RWPE1 (cell line): ENCODE measurements around the gene DSCAML1.
A peak's percentile ranks its signal among the peaks of the same experiment; 100 is the strongest.

ENCODE experiments used
- CTCF ChIA-PET: fragments of 350-600 bp; sonication (Branson Sonifier 250); formaldehyde crosslinking; extraction: SDS; loops from one replicate; lab custom pipeline; 2021; lab: Yijun Ruan, JAX
- POLR2A ChIA-PET: fragments of 400-600 bp; formaldehyde crosslinking; extraction: SDS; loops from one replicate; lab custom pipeline; 2020; ENCODE audit warnings: antibody characterized with exemption; ENCODE audit not compliant: low non-redundant PET; lab: Yijun Ruan, JAX
- DNase-seq: peaks from one replicate; pipeline ENCODE4 v3.0.0; 2012; ENCODE audit warnings: low spot score
- H3K27ac ChIP-seq: fragments of 450-650 bp; 2 replicates; pipeline ENCODE4 v1.5.1; 2017
- CTCF ChIP-seq: fragments of 450-650 bp; conservative IDR thresholded peaks from 2 replicates; pipeline ENCODE4 v1.5.1; 2017; ENCODE audit warnings: low read depth, mild to moderate bottlenecking

The DSCAML1 gene

DNA sequence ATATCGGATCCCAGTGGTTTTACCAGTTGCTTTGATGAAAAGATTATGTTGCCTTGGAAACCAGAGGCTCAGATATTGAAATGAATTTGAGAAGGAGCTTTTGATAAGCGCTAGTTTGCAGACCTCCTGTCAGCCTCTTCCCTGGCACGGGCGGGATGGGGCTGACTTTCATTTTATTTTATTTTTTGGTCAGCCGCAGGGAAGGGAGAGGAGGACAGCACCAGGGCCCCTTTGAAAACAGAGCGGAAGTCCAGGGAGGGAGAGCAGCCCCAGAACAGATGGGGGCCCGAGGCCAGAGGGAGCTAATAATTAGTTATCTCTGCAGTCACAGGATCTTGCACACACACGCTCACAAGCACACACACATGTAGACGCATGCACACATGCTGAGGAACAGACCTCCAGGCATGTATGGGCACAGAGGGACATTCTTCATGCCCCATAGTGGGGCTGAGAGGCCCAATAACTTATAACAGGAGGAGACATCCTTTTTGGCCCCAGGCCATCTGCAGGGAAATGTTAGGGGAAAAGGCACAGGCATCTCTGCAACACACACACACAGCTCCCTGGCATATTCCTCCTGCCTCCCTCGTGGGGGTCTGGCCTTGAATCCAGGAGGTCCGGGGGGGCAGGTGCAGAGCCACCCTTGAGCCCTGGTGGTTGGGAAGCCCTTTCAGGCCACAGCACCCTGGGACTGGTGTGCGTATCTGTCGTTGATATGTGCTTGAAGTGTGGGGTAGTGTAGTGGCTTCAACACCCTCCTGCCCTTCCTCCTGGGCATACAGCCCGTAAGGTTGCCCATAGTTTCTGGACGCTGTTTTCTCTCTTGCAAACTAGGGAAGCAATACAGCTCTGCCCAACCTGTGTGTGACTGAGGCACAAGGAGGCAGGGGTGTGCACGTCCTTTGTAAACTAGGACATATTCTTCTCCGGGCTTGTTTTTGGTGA is 352.0 kb downstream of the DSCAML1 start:
- no peak for TF ChIP-seq CTCF
- ChIA-PET CTCF (interaction anchor here (1.5 kb wide), 1 partner anchor 19 kb away, joined by 9 read pairs; no protein-coding TSS in a partner anchor), POLR2A (no interaction called here)
- no peak for DNase-seq
- no peak overlapping the region for H3K27ac ChIP-seq

DNA sequence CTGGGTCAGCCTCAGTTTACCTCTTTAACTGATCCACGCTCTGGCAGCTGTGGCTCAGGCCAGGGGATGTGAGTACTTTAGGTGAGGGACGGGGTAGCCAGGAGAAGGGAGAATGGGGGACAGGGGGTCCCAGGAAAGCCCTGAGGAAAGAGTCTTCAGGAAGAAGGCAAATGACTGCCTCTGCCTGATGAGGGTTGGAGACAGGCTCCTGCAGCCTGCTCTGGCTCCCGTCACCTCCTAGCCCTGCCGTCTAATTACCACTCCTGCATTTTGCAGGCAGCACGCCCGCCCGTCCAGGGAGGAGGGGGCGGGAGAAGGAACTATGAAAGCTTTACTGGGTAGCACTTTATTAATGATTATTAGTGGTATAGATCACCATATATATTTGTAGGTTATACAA is 352.8 kb downstream of the DSCAML1 start:
- H3K27ac ChIP-seq, result no peak overlapping the region
- no peak for DNase-seq
- ChIA-PET CTCF (interaction anchor here (1.5 kb wide), 1 partner anchor 18 kb away, joined by 9 read pairs; no protein-coding TSS in a partner anchor), POLR2A (no interaction called here)
- no peak for TF ChIP-seq CTCF

DNA sequence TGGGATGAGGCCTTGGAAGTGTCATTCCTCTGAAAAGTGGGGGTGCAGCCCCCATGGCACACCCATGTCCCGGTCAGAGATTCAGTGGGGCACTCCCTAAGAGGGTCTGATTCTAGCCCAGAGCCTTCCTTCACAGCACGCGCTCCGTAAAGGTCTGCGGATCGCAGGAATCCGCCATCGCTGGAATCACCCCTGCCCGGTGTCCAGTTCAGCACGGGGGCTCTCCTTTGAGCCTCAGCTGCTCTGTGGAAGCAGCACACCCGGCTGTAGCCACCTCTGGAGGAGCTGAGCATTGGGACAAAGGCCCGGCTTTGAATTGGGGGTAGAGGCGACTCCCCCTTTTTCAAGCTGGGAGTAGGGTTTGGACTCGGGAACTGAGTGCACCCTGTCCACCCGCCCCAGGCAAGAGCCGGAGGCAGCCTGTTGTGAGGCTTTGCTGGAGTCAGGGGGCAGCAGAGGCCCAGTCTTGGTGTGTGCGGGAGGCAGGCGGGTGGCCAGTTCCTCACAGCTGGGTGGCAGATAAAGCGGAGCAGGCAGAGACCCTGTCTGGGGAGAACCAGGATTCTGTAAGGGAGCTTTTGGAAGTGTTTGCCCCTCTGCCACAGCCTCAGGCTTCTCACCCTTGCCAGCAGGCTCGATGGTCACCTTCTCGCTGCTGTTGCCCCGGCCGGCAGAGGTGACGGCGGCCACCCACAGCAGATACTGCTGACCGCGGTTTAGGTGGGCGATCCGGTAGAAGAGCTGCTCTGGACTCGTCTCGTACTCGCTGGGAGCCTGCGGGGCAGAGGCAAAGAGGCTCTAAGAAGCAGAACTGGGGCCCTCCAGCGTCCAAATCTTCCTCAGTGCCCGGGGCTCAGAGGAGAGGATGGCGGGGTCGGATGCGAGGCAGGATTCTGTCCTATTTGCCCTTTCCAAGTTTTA is 353.5 kb downstream of the DSCAML1 start:
- TF ChIP-seq CTCF, result no peak
- no peak overlapping the region for H3K27ac ChIP-seq
- CTCF ChIA-PET, result no interaction called here
- POLR2A ChIA-PET, result no interaction called here
- peak; percentile 27 for DNase-seq

- no peak overlapping the region for H3K27ac ChIP-seq
- DNase-seq, result no peak
- POLR2A ChIA-PET, result no interaction called here
- TF ChIP-seq CTCF, result no peak
- CTCF ChIA-PET, result no interaction called here
Observed at GRCh38 chr11:117442869-117443239, 354.2 kb downstream of the DSCAML1 start.

DNA sequence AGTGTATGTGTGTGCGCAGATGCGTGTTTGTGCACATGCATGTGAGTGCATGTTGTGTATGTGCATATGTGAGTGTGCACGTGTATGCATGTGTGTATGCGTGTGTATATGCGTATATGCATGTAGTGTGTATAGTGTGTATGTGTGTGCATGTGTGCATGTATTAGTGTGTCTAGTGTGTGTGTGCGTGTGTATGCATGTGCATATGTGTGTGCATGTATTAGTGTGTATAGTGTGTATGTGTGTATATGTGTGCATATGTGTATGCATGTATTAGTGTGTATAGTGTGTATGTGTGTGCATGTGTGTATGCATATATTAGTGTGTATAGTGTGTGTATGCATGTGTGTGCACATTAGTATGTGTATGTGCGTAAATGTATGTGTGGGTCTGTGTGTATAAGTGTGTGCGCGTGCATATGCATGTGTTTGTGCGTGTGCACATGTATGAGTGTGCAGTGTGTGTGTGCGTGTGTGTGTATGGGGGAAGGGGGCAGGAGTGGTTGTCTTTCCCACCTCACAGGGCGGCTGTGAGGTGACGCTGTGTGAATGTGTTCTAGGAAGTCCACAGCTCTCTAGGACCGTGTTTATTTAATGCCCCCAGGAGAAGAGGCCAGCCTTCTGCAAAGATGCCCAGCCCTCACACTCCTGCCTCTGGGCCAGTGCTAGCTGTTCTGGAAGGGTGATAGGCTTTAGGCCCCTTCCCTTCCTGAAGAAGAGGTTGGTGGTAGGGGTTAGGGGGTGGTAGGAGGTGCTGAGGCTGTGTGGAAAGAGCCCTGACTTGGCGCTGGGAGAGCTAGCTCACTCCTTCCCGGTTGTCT is 354.8 kb downstream of the DSCAML1 start:
- POLR2A ChIA-PET, result no interaction called here
- no peak for TF ChIP-seq CTCF
- CTCF ChIA-PET, result no interaction called here
- no peak overlapping the region for H3K27ac ChIP-seq
- DNase-seq, result no peak
